HEK293 (cell line): Measurements from ENCODE around the gene TBX1.

Experiments used
- IKZF3 ChIP-seq: fragments of 450-650 bp; IDR thresholded peaks from 2 replicates; pipeline ENCODE4 v1.5.0; 2018; ENCODE audit warnings: missing biosample characterization, mild to moderate bottlenecking, missing genetic modification characterization, moderate library complexity
- ZFP41 ChIP-seq: fragments of 450-650 bp; formaldehyde crosslinking; IDR thresholded peaks from 2 replicates; pipeline ENCODE4 v1.5.1; 2016; ENCODE audit warnings: missing biosample characterization, missing genetic modification characterization, borderline replicate concordance
- ZNF132 ChIP-seq: fragments of 450-650 bp; formaldehyde crosslinking; IDR thresholded peaks from 2 replicates; pipeline ENCODE4 v1.5.1; 2017; ENCODE audit warnings: missing biosample characterization, missing genetic modification characterization, borderline replicate concordance
- ZNF16 ChIP-seq: fragments of 450-650 bp; formaldehyde crosslinking; IDR thresholded peaks from 2 replicates; pipeline ENCODE4 v1.5.1; 2016; ENCODE audit warnings: low read depth, missing biosample characterization, missing genetic modification characterization
- ZNF174 ChIP-seq: fragments of 450-650 bp; formaldehyde crosslinking; IDR thresholded peaks from 2 replicates; pipeline ENCODE4 v1.5.0; 2017; ENCODE audit warnings: missing biosample characterization, mild to moderate bottlenecking, missing genetic modification characterization
- ZNF792 ChIP-seq: fragments of 450-650 bp; formaldehyde crosslinking; IDR thresholded peaks from 2 replicates; pipeline ENCODE4 v1.5.1; 2016; ENCODE audit warnings: missing biosample characterization, missing genetic modification characterization
- TF ChIP-seq, protein P1 (sequence below): fragments of 450-650 bp; formaldehyde crosslinking; IDR thresholded peaks from 2 replicates; pipeline ENCODE4 v1.5.1; 2016; ENCODE audit warnings: missing biosample characterization, missing genetic modification characterization
- TF ChIP-seq, protein P2 (sequence below): fragments of 450-650 bp; formaldehyde crosslinking; IDR thresholded peaks from 2 replicates; pipeline ENCODE4 v1.5.1; 2016; ENCODE audit warnings: missing biosample characterization, missing genetic modification characterization
- TF ChIP-seq, protein P3 (sequence below): fragments of 450-650 bp; formaldehyde crosslinking; IDR thresholded peaks from 2 replicates; pipeline ENCODE4 v1.5.1; 2016; ENCODE audit warnings: missing biosample characterization, missing genetic modification characterization

DNA sequence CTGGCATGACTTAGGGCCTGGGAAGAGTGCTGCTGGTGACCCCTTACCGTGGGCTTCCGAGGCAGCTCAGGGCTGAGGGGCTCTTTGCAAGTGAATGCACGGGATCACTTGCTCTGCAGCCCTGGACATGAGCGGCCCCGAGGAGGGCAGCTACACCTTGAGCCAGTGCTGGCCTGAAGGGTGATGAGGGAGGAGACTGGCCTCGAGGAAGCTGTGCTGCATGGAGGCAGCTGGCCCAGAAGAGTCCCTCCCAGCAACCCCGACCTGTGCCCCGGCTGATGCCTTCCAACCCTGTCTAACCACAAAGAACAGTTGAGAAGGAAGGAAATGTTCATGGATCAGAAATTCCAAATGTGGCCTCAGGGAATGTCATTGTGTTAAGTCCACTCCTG, 45.2 kb downstream of the TBX1 start:
- TF ChIP-seq, protein P1, sequence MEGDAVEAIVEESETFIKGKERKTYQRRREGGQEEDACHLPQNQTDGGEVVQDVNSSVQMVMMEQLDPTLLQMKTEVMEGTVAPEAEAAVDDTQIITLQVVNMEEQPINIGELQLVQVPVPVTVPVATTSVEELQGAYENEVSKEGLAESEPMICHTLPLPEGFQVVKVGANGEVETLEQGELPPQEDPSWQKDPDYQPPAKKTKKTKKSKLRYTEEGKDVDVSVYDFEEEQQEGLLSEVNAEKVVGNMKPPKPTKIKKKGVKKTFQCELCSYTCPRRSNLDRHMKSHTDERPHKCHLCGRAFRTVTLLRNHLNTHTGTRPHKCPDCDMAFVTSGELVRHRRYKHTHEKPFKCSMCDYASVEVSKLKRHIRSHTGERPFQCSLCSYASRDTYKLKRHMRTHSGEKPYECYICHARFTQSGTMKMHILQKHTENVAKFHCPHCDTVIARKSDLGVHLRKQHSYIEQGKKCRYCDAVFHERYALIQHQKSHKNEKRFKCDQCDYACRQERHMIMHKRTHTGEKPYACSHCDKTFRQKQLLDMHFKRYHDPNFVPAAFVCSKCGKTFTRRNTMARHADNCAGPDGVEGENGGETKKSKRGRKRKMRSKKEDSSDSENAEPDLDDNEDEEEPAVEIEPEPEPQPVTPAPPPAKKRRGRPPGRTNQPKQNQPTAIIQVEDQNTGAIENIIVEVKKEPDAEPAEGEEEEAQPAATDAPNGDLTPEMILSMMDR (tag by site-specific recombination), result no peak
- TF ChIP-seq, protein P2, sequence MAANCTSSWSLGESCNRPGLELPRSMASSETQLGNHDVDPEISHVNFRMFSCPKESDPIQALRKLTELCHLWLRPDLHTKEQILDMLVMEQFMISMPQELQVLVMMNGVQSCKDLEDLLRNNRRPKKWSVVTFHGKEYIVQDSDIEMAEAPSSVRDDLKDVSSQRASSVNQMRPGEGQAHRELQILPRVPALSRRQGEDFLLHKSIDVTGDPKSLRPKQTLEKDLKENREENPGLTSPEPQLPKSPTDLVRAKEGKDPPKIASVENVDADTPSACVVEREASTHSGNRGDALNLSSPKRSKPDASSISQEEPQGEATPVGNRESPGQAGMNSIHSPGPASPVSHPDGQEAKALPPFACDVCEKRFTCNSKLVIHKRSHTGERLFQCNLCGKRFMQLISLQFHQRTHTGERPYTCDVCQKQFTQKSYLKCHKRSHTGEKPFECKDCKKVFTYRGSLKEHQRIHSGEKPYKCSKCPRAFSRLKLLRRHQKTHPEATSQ (tag by site-specific recombination), result no peak
- no peak for TF ChIP-seq ZNF792 (tag by site-specific recombination)
- no peak for TF ChIP-seq ZFP41 (tag by site-specific recombination)
- no peak for TF ChIP-seq ZNF132 (tag by site-specific recombination)
- no peak for TF ChIP-seq ZNF16 (tag by site-specific recombination)
- no peak for TF ChIP-seq ZNF174 (tag by site-specific recombination)
- TF ChIP-seq IKZF3, result no peak
- TF ChIP-seq, protein P3, sequence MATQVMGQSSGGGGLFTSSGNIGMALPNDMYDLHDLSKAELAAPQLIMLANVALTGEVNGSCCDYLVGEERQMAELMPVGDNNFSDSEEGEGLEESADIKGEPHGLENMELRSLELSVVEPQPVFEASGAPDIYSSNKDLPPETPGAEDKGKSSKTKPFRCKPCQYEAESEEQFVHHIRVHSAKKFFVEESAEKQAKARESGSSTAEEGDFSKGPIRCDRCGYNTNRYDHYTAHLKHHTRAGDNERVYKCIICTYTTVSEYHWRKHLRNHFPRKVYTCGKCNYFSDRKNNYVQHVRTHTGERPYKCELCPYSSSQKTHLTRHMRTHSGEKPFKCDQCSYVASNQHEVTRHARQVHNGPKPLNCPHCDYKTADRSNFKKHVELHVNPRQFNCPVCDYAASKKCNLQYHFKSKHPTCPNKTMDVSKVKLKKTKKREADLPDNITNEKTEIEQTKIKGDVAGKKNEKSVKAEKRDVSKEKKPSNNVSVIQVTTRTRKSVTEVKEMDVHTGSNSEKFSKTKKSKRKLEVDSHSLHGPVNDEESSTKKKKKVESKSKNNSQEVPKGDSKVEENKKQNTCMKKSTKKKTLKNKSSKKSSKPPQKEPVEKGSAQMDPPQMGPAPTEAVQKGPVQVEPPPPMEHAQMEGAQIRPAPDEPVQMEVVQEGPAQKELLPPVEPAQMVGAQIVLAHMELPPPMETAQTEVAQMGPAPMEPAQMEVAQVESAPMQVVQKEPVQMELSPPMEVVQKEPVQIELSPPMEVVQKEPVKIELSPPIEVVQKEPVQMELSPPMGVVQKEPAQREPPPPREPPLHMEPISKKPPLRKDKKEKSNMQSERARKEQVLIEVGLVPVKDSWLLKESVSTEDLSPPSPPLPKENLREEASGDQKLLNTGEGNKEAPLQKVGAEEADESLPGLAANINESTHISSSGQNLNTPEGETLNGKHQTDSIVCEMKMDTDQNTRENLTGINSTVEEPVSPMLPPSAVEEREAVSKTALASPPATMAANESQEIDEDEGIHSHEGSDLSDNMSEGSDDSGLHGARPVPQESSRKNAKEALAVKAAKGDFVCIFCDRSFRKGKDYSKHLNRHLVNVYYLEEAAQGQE (tag by site-specific recombination), result no peak
